HCT116 (cell line): ENCODE data around the gene GLT6D1. TPM values are rescaled to one million over a fixed set of nuclear protein-coding genes. Genes with fewer than 3 reads are reported as not detected.

Source experiments
- ATAC-seq: fragments of 200-7000 bp; cut with Tn5 transposase; 2 replicates; pipeline ENCODE4 v1.9.1; 2020; ENCODE audit warnings: mild to moderate bottlenecking, moderate library complexity
- BruUV-seq: library from RNA; stranded (reverse); fragments of 400-500 nt; replicated peaks from 2 replicates; lab custom pipeline; 2021; lab: Mats Ljungman, UMichigan
- CTCF ChIA-PET: fragments of 300-600 bp; sonication (Branson Sonifier 250); formaldehyde crosslinking; loops from one replicate; lab custom pipeline; 2021; ENCODE audit warnings: antibody characterized with exemption; lab: Charles Lee
- POLR2A ChIA-PET: fragments of 300-600, 350-600 bp; sonication (Branson Sonifier 250); formaldehyde crosslinking; loops from one replicate; lab custom pipeline; 2021; ENCODE audit warnings: antibody characterized with exemption; lab: Charles Lee
- RAD21 ChIA-PET, 2 experiments: fragments of 300-600 bp; sonication (Branson Sonifier 250); formaldehyde crosslinking; loops; one replicate each; lab custom pipeline; 2023; ENCODE audit warnings: low total read pairs in 2 of 2; ENCODE audit not compliant: uncharacterized antibody in 2 of 2, unreplicated experiment in 2 of 2, low non-redundant PET in 1 of 2; lab: Charles Lee
- DNase-seq: peaks from one replicate; pipeline ENCODE4 v3.0.0-alpha.2; 2010; ENCODE audit warnings: low read depth, low spot score
- H2AFZ ChIP-seq: fragments of 200-600 bp; shearing (Covaris generic), sonication (generic); 2 replicates; pipeline ENCODE4 v1.6.1; 2017; ENCODE audit warnings: low read depth, mixed run types, mixed read lengths, antibody characterized with exemption, low read length; ENCODE audit not compliant: poor library complexity, severe bottlenecking
- H3K27ac ChIP-seq: 2 replicates; pipeline ENCODE4 v1.5.1; 2012; ENCODE audit warnings: low read depth, low read length
- H3K27me3 ChIP-seq: fragments of 200-600 bp; sonication (generic); 2 replicates; pipeline ENCODE4 v1.6.1; 2016; ENCODE audit warnings: mixed run types, low read length, mixed read lengths; ENCODE audit not compliant: insufficient read depth
- H3K36me3 ChIP-seq, 2 experiments: fragments of 200-500 bp in 1 of 2; fragments of 200-600 bp in 1 of 2; sonication (Bioruptor generic) in 1 of 2; sonication (generic) in 1 of 2; 2 replicates each; pipeline versions ENCODE4 v1.5.1 to v1.6.1; 2014 to 2016; ENCODE audit warnings: low read length in 2 of 2, inconsistent platforms in 1 of 2, mixed read lengths in 1 of 2, mixed run types in 1 of 2; ENCODE audit not compliant: insufficient read depth in 2 of 2, control insufficient read depth in 1 of 2
- H3K4me1 ChIP-seq, 2 experiments: fragments of 200-600 bp in 1 of 2; sonication (generic) in 1 of 2; 2 replicates each; pipeline versions ENCODE4 v1.5.1 to v1.6.1; 2012 to 2017; ENCODE audit warnings: low read length in 2 of 2, inconsistent platforms in 1 of 2, mild to moderate bottlenecking in 1 of 2, mixed read lengths in 1 of 2, mixed run types in 1 of 2, moderate library complexity in 1 of 2; ENCODE audit not compliant: insufficient read depth in 2 of 2, control insufficient read depth in 1 of 2
- H3K4me2 ChIP-seq: fragments of 200-600 bp; sonication (generic); 2 replicates; pipeline ENCODE4 v1.6.1; 2017; ENCODE audit warnings: mixed run types, low read length, mixed read lengths
- H3K4me3 ChIP-seq, 2 experiments: fragments of 200-600 bp in 1 of 2; sonication (generic) in 1 of 2; replicated peaks in 1 of 2; 2 replicates each; pipeline ENCODE4 v1.5.1; 2011 to 2016; ENCODE audit warnings: low read length in 2 of 2, control low read depth in 1 of 2, low read depth in 1 of 2, mild to moderate bottlenecking in 1 of 2, mixed read lengths in 1 of 2, mixed run types in 1 of 2
- H3K79me2 ChIP-seq: fragments of 200-600 bp; sonication (generic); 2 replicates; pipeline ENCODE4 v1.6.1; 2017; ENCODE audit warnings: mild to moderate bottlenecking, mixed run types, low read length, moderate library complexity, mixed read lengths; ENCODE audit not compliant: insufficient read depth
- H3K9ac ChIP-seq: fragments of 200-600 bp; sonication (generic); 2 replicates; pipeline ENCODE4 v1.6.1; 2016; ENCODE audit warnings: low read length, mixed read lengths
- H3K9me2 ChIP-seq: fragments of 200-600 bp; sonication (generic), shearing (Covaris generic); 2 replicates; pipeline ENCODE4 v1.6.1; 2017; ENCODE audit warnings: mixed run types, mild to moderate bottlenecking, moderate library complexity; ENCODE audit not compliant: insufficient read depth
- H3K9me3 ChIP-seq, 2 experiments: fragments of 200-500 bp in 1 of 2; fragments of 200-600 bp in 1 of 2; sonication (Bioruptor generic) in 1 of 2; sonication (generic) in 1 of 2; 2 replicates each; pipeline ENCODE4 v1.6.1; 2014 to 2017; ENCODE audit warnings: low read length in 2 of 2, mixed read lengths in 2 of 2, inconsistent platforms in 1 of 2, low read depth in 1 of 2, mild to moderate bottlenecking in 1 of 2, mixed run types in 1 of 2, moderate library complexity in 1 of 2; ENCODE audit not compliant: control insufficient read depth in 1 of 2, insufficient read depth in 1 of 2
- H4K20me1 ChIP-seq: fragments of 200-600 bp; sonication (generic), shearing (Covaris generic); 2 replicates; pipeline ENCODE4 v1.6.1; 2017; ENCODE audit warnings: mixed run types, mild to moderate bottlenecking, moderate library complexity; ENCODE audit not compliant: insufficient read depth
- CBX3 ChIP-seq: IDR thresholded peaks from 2 replicates; pipeline ENCODE4 v1.6.1; 2012; ENCODE audit warnings: low read depth
- CEBPB ChIP-seq: IDR thresholded peaks from 2 replicates; pipeline ENCODE4 v1.6.1; 2012; ENCODE audit warnings: low read depth
- EZH2 ChIP-seq: fragments of 200-600 bp; sonication (generic); IDR thresholded peaks from 2 replicates; pipeline ENCODE4 v1.6.1; 2017; ENCODE audit warnings: antibody characterized with exemption, mixed run types
- FOSL1 ChIP-seq: IDR thresholded peaks from 2 replicates; pipeline ENCODE4 v1.6.1; 2012; ENCODE audit warnings: low read depth
- JUND ChIP-seq: IDR thresholded peaks from 2 replicates; pipeline ENCODE4 v1.6.1; 2012
- POLR2A ChIP-seq: IDR thresholded peaks from 2 replicates; pipeline ENCODE4 v1.7.0; 2011; ENCODE audit warnings: borderline replicate concordance; ENCODE audit not compliant: insufficient read depth, insufficient read length; ENCODE audit errors: extremely low read depth
- POLR2AphosphoS5 ChIP-seq: IDR thresholded peaks from 2 replicates; pipeline ENCODE4 v1.6.1; 2011; ENCODE audit warnings: mild to moderate bottlenecking, low read depth, low read length, moderate library complexity
- RAD21 ChIP-seq: IDR thresholded peaks from 2 replicates; pipeline ENCODE4 v1.6.1; 2012; ENCODE audit warnings: low read depth, mild to moderate bottlenecking
- SIN3A ChIP-seq: IDR thresholded peaks from 2 replicates; pipeline ENCODE4 v1.6.1; 2012; ENCODE audit warnings: low read depth
- SP1 ChIP-seq: IDR thresholded peaks from 2 replicates; pipeline ENCODE4 v1.6.1; 2012; ENCODE audit warnings: low read depth
- SRF ChIP-seq: IDR thresholded peaks from 2 replicates; pipeline ENCODE4 v1.6.1; 2012; ENCODE audit warnings: low read depth
- YY1 ChIP-seq: IDR thresholded peaks from 2 replicates; pipeline ENCODE4 v1.6.1; 2011; ENCODE audit warnings: low read length, low read depth, moderate library complexity, mild to moderate bottlenecking; ENCODE audit not compliant: insufficient replicate concordance; ENCODE audit errors: extremely low read depth
- ZFX ChIP-seq: fragments of 450-650 bp; IDR thresholded peaks from 2 replicates; pipeline ENCODE4 v1.6.1; 2017
- ZNF274 ChIP-seq: fragments of 200-500 bp; sonication (Bioruptor generic); IDR thresholded peaks from 2 replicates; pipeline ENCODE4 v1.6.1; 2014; ENCODE audit warnings: mild to moderate bottlenecking, low read depth, low read length, inconsistent platforms
- intact Hi-C: fragments of 100-400 bp; cut with micrococcal nuclease; formaldehyde crosslinking; loops from 2 replicates; pipeline ENCODE4 v1.10.0; 2022
- total RNA-seq: library from RNA; stranded (reverse); gene quantifications from one replicate; pipeline ENCODE4 v1.2.1, GENCODE V29; 2021; ENCODE audit not compliant: unreplicated experiment
- TF ChIP-seq, protein P1 (sequence below): IDR thresholded peaks from 2 replicates; pipeline ENCODE4 v1.6.1; 2012
- TF ChIP-seq, protein P2 (sequence below): IDR thresholded peaks from 2 replicates; pipeline ENCODE4 v1.6.1; 2012
- TF ChIP-seq, protein P3 (sequence below): IDR thresholded peaks from 2 replicates; pipeline ENCODE4 v1.6.1; 2012; ENCODE audit warnings: low read depth

GLT6D1 gene
- total RNA-seq, 1 experiment from 2014 or later, result not detected

DNA sequence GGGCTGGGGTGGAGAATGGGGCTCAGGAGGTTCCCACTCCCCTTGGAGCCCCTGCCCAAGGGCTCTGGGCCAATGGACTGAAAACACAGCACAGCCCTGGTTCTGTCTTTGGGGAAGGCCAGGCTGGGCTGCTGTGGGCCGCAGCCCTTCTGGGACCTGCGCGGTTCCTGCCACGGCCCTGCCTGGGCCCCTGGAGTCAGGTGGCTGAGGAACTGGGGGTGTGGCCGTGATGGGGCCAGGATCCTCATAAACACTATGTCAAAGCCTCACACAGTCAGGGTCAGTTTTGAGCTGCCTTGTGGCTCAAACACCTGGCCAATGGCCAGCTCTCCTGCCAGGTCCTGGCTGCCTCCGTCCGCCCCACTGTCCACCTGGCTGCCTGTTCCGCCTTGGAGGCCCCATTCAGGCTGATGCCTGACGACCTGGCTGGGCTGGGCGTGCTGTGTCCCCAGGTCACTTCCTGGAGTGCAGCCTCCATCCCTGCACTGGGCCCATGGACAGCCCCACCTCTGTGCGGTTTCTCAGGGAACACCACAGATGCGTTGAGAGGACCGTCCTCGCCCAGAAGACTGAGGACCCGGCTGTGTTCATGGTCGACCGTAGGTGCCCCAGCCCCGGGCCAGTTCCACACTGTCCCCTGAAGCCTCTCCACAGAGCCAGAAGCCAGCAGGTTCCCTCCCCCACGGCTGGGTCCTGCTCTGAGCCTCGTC is 50.3 kb downstream of the GLT6D1 start:
- H4K20me1 ChIP-seq, result no peaks in the 10 kb centered on the region
- no peaks in the 10 kb centered on the region for H3K9me3 ChIP-seq
- no peak overlapping the region for H2AFZ ChIP-seq
- DNase-seq (no peak), ATAC-seq (no peak)
- H3K9me2 ChIP-seq, result no peaks in the 10 kb centered on the region
- ChIA-PET POLR2A (no interaction called here), CTCF (interaction anchor here (0.9 kb wide), 1 partner anchor 15 kb away, joined by 3 read pairs; no protein-coding TSS in a partner anchor), RAD21 (no interaction called here)
- no peak for TF ChIP-seq SP1
- TF ChIP-seq CEBPB, result no peak
- TF ChIP-seq ZNF274, result no peak
- no peak for TF ChIP-seq ZFX
- no peak for TF ChIP-seq SIN3A
- TF ChIP-seq POLR2AphosphoS5, result no peak
- no peak for TF ChIP-seq JUND
- no peak for TF ChIP-seq RAD21
- TF ChIP-seq, protein P1, sequence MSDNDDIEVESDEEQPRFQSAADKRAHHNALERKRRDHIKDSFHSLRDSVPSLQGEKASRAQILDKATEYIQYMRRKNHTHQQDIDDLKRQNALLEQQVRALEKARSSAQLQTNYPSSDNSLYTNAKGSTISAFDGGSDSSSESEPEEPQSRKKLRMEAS, result no peak
- no peak for TF ChIP-seq EZH2
- TF ChIP-seq, protein P2, sequence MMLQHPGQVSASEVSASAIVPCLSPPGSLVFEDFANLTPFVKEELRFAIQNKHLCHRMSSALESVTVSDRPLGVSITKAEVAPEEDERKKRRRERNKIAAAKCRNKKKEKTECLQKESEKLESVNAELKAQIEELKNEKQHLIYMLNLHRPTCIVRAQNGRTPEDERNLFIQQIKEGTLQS, result no peak
- TF ChIP-seq POLR2A, result no peak
- TF ChIP-seq CBX3, result no peak
- TF ChIP-seq, protein P3, sequence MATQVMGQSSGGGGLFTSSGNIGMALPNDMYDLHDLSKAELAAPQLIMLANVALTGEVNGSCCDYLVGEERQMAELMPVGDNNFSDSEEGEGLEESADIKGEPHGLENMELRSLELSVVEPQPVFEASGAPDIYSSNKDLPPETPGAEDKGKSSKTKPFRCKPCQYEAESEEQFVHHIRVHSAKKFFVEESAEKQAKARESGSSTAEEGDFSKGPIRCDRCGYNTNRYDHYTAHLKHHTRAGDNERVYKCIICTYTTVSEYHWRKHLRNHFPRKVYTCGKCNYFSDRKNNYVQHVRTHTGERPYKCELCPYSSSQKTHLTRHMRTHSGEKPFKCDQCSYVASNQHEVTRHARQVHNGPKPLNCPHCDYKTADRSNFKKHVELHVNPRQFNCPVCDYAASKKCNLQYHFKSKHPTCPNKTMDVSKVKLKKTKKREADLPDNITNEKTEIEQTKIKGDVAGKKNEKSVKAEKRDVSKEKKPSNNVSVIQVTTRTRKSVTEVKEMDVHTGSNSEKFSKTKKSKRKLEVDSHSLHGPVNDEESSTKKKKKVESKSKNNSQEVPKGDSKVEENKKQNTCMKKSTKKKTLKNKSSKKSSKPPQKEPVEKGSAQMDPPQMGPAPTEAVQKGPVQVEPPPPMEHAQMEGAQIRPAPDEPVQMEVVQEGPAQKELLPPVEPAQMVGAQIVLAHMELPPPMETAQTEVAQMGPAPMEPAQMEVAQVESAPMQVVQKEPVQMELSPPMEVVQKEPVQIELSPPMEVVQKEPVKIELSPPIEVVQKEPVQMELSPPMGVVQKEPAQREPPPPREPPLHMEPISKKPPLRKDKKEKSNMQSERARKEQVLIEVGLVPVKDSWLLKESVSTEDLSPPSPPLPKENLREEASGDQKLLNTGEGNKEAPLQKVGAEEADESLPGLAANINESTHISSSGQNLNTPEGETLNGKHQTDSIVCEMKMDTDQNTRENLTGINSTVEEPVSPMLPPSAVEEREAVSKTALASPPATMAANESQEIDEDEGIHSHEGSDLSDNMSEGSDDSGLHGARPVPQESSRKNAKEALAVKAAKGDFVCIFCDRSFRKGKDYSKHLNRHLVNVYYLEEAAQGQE, result no peak
- TF ChIP-seq FOSL1, result no peak
- TF ChIP-seq SRF, result no peak
- no peak for TF ChIP-seq YY1
- no peak overlapping the region for H3K9ac ChIP-seq
- intact Hi-C loops, result no loop called here
- H3K4me3 ChIP-seq, result no peak overlapping the region
- H3K36me3 ChIP-seq, result no peaks in the 10 kb centered on the region
- H3K79me2 ChIP-seq, result no peaks in the 10 kb centered on the region
- no peak overlapping the region for H3K4me2 ChIP-seq
- BruUV-seq, result no TSS peak
- H3K27ac ChIP-seq, result no peak overlapping the region
- no peaks in the 10 kb centered on the region for H3K4me1 ChIP-seq
- no peaks in the 10 kb centered on the region for H3K27me3 ChIP-seq
